SK-N-SH treated with all-trans-retinoic acid at 6 μM for 48 hours (cell line): Measurements from ENCODE around the gene PRKAG3.

Experiments
- ESRRG ChIP-seq: fragments of 250-450 bp; sonication (Bioruptor Pico); IDR thresholded peaks from 2 replicates; pipeline ENCODE4 v1.6.1; 2021; ENCODE audit warnings: mild to moderate bottlenecking
- TOX ChIP-seq: fragments of 250-450 bp; sonication (Bioruptor Pico); IDR thresholded peaks from 2 replicates; pipeline ENCODE4 v1.8.0; 2021; ENCODE audit warnings: mild to moderate bottlenecking, moderate library complexity, borderline replicate concordance

DNA sequence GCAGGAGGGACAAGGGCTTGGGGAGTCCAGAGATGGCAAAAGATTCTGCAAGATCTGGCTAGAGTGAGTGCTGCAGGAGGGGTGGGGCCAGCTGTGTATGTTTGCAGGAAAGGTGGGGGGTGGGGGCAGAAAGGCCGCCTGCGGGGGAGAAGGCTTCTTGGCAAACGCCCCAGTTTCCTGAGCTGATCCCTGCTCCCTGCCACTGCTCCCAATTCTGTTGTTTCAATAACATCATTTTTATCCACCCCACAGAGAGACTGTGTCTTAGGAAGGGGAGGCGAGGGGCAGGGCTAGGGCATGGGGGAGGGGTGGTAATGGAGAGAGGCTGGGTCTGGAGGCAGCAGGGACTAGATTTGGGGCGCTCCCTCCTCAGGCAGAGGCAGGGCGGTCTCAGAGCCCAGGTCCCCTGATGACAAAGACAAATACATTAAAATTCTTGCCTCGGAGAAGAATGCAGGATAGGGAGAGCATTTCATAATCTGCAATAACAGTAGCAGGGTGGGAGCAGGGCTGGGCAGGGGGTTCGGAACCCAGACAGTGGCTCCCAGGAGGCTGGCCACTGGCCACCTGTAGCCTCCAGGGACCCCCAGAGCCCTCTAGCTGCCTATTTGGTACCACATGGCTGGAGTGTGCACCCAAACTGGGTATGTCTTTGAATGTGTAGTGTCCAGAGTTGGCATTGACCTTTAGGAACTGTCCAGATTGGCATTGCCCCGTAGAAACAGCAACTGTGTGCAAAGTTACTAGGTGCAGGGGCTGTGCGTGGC lies 26.0 kb upstream of the PRKAG3 start:
- no peak for TF ChIP-seq ESRRG (CRISPR knock-in tag)
- TF ChIP-seq TOX (CRISPR knock-in tag): no peak
